A673 (cell line): ENCODE data around the gene POLN. TPM values are rescaled to one million over a fixed set of nuclear protein-coding genes. Genes with fewer than 3 reads are reported as not detected.

Source experiments
- BruUV-seq: library from RNA; stranded (reverse); fragments of 400-500 nt; replicated peaks from 2 replicates; lab custom pipeline; 2021; lab: Mats Ljungman, UMichigan
- CTCF ChIA-PET: fragments of 300-600 bp; sonication (Branson Sonifier 250); formaldehyde crosslinking; loops from one replicate; lab custom pipeline; 2022; ENCODE audit warnings: antibody characterized with exemption; lab: Charles Lee
- POLR2A ChIA-PET: fragments of 300-600 bp; sonication (Branson Sonifier 250); formaldehyde crosslinking; loops from one replicate; lab custom pipeline; 2022; ENCODE audit warnings: antibody characterized with exemption; ENCODE audit not compliant: low non-redundant PET; lab: Charles Lee
- DNase-seq: peaks from one replicate; pipeline ENCODE4 v3.0.0-alpha.2; 2015; ENCODE audit warnings: low spot score
- H3K27ac ChIP-seq: fragments of 200-600 bp; sonication (generic); 2 replicates; pipeline ENCODE4 v1.5.1; 2016; ENCODE audit warnings: mixed run types, low read depth, mild to moderate bottlenecking, mixed read lengths, antibody characterized with exemption, low read length; ENCODE audit not compliant: poor library complexity, severe bottlenecking
- H3K27me3 ChIP-seq: fragments of 200-600 bp; sonication (generic); replicated peaks from 2 replicates; pipeline ENCODE4 v1.6.1; 2017; ENCODE audit warnings: mixed run types, low read depth, mild to moderate bottlenecking, mixed read lengths, antibody characterized with exemption, low read length; ENCODE audit not compliant: insufficient read depth, poor library complexity
- H3K36me3 ChIP-seq: fragments of 200-600 bp; sonication (generic); 2 replicates; pipeline ENCODE4 v1.6.1; 2016; ENCODE audit warnings: mixed run types, mild to moderate bottlenecking, mixed read lengths, antibody characterized with exemption, low read length; ENCODE audit not compliant: insufficient read depth, poor library complexity, severe bottlenecking
- H3K4me1 ChIP-seq: fragments of 200-600 bp; sonication (generic); 2 replicates; pipeline ENCODE4 v1.6.1; 2017; ENCODE audit warnings: mixed run types, mild to moderate bottlenecking, mixed read lengths, antibody characterized with exemption, low read length; ENCODE audit not compliant: insufficient read depth, poor library complexity, severe bottlenecking
- H3K4me3 ChIP-seq: fragments of 200-600 bp; sonication (generic); 2 replicates; pipeline ENCODE4 v1.5.1; 2016; ENCODE audit warnings: low read depth, mixed run types, mild to moderate bottlenecking, mixed read lengths, low read length; ENCODE audit not compliant: poor library complexity, severe bottlenecking
- H3K9me3 ChIP-seq: fragments of 200-600 bp; sonication (generic); 2 replicates; pipeline ENCODE4 v1.6.1; 2016; ENCODE audit warnings: mixed run types, low read depth, mild to moderate bottlenecking, mixed read lengths, antibody characterized with exemption, low read length; ENCODE audit not compliant: poor library complexity, severe bottlenecking
- CTCF ChIP-seq: fragments of 300-800, 200-600 bp; sonication (generic); conservative IDR thresholded peaks from 2 replicates; pipeline ENCODE4 v1.5.1; 2017; ENCODE audit warnings: low read depth, mild to moderate bottlenecking, antibody characterized with exemption, low read length, moderate library complexity, mixed read lengths
- EZH2 ChIP-seq: fragments of 200-600 bp; sonication (generic); IDR thresholded peaks from 2 replicates; pipeline ENCODE4 v1.6.1; 2017; ENCODE audit warnings: borderline replicate concordance, low read depth, mild to moderate bottlenecking, mixed read lengths, antibody characterized with exemption, low read length; ENCODE audit not compliant: poor library complexity, severe bottlenecking
- intact Hi-C: fragments of 100-400 bp; cut with micrococcal nuclease; formaldehyde crosslinking; loops from one replicate; pipeline ENCODE4 v1.10.0; 2022; ENCODE audit not compliant: unreplicated experiment
- total RNA-seq: library from RNA; stranded (reverse); gene quantifications from 2 replicates; pipeline ENCODE4 v1.2.3, GENCODE V29; 2021

The POLN gene
- total RNA-seq, 1 experiment from 2014 or later, result 4.0 TPM

GRCh38 chr4:2092669-2093053, 149.3 kb downstream of the POLN start:
- ChIA-PET CTCF (no interaction called here), POLR2A (interaction anchor here (0.7 kb wide), 1 partner anchor 434 kb away, joined by 3 read pairs; no protein-coding TSS in a partner anchor)
- BruUV-seq, result no TSS peak
- Histone ChIP-seq H3K36me3 (no peaks in the 10 kb centered on the region), H3K4me1 (no peaks in the 10 kb centered on the region), H3K27ac (no peak overlapping the region), H3K9me3 (no peaks in the 10 kb centered on the region), H3K27me3 (peaks cover 5% of the 10 kb centered on the region), H3K4me3 (no peak overlapping the region)
- intact Hi-C loops, result no loop called here
- no peak for DNase-seq
- TF ChIP-seq EZH2, result no peak
- no peak for TF ChIP-seq CTCF

- POLR2A ChIA-PET, result interaction anchor here (0.7 kb wide), 1 partner anchor 434 kb away, joined by 3 read pairs; no protein-coding TSS in a partner anchor
Measured at GRCh38 chr4:2091990-2092668, 149.8 kb downstream of the POLN start.

DNA sequence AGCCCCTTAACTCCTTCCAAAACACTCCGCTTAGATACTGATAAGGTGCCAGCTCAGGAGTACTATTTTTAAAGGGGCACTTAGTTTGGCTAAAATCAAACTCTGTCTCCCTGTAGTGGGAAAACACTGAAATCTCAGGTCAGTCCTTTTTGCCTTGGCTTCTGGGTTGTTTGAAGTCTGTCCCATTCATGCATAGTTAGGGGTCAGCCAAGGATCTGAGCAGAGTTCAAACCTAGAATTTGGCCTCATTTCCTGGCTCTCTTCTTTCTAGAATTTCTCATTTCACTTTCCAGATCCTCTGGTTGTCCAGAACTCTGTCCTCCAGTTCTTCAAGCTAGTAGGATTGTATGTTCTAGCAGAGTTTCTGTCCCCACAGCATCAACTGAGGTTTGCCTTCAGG, 151.3 kb downstream of the POLN start:
- POLR2A ChIA-PET, result no interaction called here
- BruUV-seq, result no TSS peak
- TF ChIP-seq EZH2 (no peak), CTCF (no peak)
- no peaks in the 10 kb centered on the region for H3K4me1 ChIP-seq
- DNase-seq, result no peak
- CTCF ChIA-PET, result no interaction called here
- intact Hi-C loops, result no loop called here
- no peaks in the 10 kb centered on the region for H3K36me3 ChIP-seq
- H3K9me3 ChIP-seq, result no peaks in the 10 kb centered on the region
- H3K27me3 ChIP-seq, result peaks cover 5% of the 10 kb centered on the region
- H3K4me3 ChIP-seq, result no peak overlapping the region
- H3K27ac ChIP-seq, result no peak overlapping the region

More at GRCh38 chr4:2091990-2092668, 149.8 kb downstream of the POLN start:
- CTCF ChIA-PET, result no interaction called here
- Histone ChIP-seq H3K4me3 (no peak overlapping the region), H3K4me1 (no peaks in the 10 kb centered on the region), H3K9me3 (no peaks in the 10 kb centered on the region), H3K36me3 (no peaks in the 10 kb centered on the region), H3K27me3 (peaks cover 5% of the 10 kb centered on the region), H3K27ac (no peak overlapping the region)
- TF ChIP-seq EZH2, result no peak
- TF ChIP-seq CTCF, result no peak
- intact Hi-C loops, result no loop called here
- no peak for DNase-seq
- BruUV-seq, result no TSS peak
